Measurements from ENCODE around the gene RASAL1. TPM values are rescaled to one million over a fixed set of nuclear protein-coding genes. Genes with fewer than 3 reads are reported as not detected.
"Not testable (repeated sequence)": the region's sequence is repeated elsewhere in the genome, so short reads cannot be mapped to it uniquely, and the experiment has no call there.

Gene RASAL1
- total and polyA plus RNA-seq, 2 experiments from 2014 or later: not detected

DNA sequence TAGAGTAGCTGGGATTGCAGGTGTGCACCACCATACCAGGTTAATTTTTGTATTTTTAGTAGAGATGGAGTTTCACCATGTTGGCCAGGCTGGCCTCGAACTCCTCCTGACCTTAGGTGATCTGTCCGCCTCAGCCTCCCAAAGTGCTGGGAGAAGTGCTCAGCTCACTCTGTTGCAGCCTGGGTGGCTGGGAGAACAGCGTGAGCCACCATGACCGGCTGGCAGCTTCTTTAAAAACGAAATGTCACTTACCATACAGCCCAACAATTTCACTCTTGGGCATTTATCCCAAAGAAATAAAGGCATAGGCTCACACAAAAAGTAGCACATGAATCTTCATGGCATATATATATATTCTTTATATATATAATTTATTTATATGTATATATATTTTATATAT is 9.2 kb upstream of the RASAL1 start:
- H3K27me3 ChIP-seq (replicated peaks; ENCODE audit: insufficient read depth): peaks cover 9% of the 10 kb centered on the region
- H3K4me3 ChIP-seq: no peak overlapping the region
- H4K20me1 ChIP-seq (ENCODE audit: insufficient read depth): no peaks in the 10 kb centered on the region
- H3K36me3 ChIP-seq (ENCODE audit: low read depth): no peaks in the 10 kb centered on the region
- H3K4me2 ChIP-seq (ENCODE audit: unreplicated experiment): no peak overlapping the region
- H3K9ac ChIP-seq: no peak overlapping the region
- no peak for TF ChIP-seq EZH2phosphoT487 (IDR thresholded peaks at IDR 0.05; ENCODE audit: insufficient read depth, low read depth)
- TF ChIP-seq EZH2 (IDR thresholded peaks at IDR 0.05; ENCODE audit: insufficient read depth, poor library complexity, severe bottlenecking): no peak
- no peak for DNase-seq
- in situ Hi-C loops (cut with MboI): loop anchor here (10.0 kb wide), 1 partner anchor 100 kb away; no protein-coding TSS in a partner anchor
- no peaks in the 10 kb centered on the region for H3K9me3 ChIP-seq (ENCODE audit: low read depth)
- WGBS, 2 experiments (ENCODE audit: low coverage in 1 of 2, low lambda C conversion rate in 2 of 2, missing lambda C conversion rate in 2 of 2): 26 to 34% methylated on average over 5 of the region's 5 CpGs
- no peaks in the 10 kb centered on the region for H3K79me2 ChIP-seq (ENCODE audit: insufficient read depth)
- H3F3A ChIP-seq (ENCODE audit: insufficient read depth): no peaks in the 10 kb centered on the region
- H3K9me2 ChIP-seq (ENCODE audit: insufficient read depth): no peaks in the 10 kb centered on the region
- no peak overlapping the region for H3K27ac ChIP-seq
- H3K4me1 ChIP-seq (ENCODE audit: insufficient read depth): no peaks in the 10 kb centered on the region
- H2AFZ ChIP-seq: no peak overlapping the region

- in situ Hi-C loops (cut with MboI): loop anchor here (10.0 kb wide), 1 partner anchor 99 kb away; no protein-coding TSS in a partner anchor
- H4K20me1 ChIP-seq (ENCODE audit: insufficient read depth): no peaks in the 10 kb centered on the region
- H3K36me3 ChIP-seq (ENCODE audit: low read depth): no peaks in the 10 kb centered on the region
- no peaks in the 10 kb centered on the region for H3K9me3 ChIP-seq (ENCODE audit: low read depth)
- no peak overlapping the region for H3K9ac ChIP-seq
- H3F3A ChIP-seq (ENCODE audit: insufficient read depth): no peaks in the 10 kb centered on the region
- H3K9me2 ChIP-seq (ENCODE audit: insufficient read depth): no peaks in the 10 kb centered on the region
- 62 to 78% methylated on average over 8 of the region's 8 CpGs for WGBS, 2 experiments (ENCODE audit: low coverage in 1 of 2, low lambda C conversion rate in 2 of 2, missing lambda C conversion rate in 2 of 2)
- no peak overlapping the region for H3K4me3 ChIP-seq
- no peak for DNase-seq
- H3K27ac ChIP-seq: no peak overlapping the region
- H3K79me2 ChIP-seq (ENCODE audit: insufficient read depth): no peaks in the 10 kb centered on the region
- H3K27me3 ChIP-seq (replicated peaks; ENCODE audit: insufficient read depth): peaks cover 9% of the 10 kb centered on the region
- no peak overlapping the region for H3K4me2 ChIP-seq (ENCODE audit: unreplicated experiment)
- no peak overlapping the region for H2AFZ ChIP-seq
- no peak for TF ChIP-seq EZH2phosphoT487 (IDR thresholded peaks at IDR 0.05; ENCODE audit: insufficient read depth, low read depth)
- TF ChIP-seq EZH2 (IDR thresholded peaks at IDR 0.05; ENCODE audit: insufficient read depth, poor library complexity, severe bottlenecking): no peak
- no peaks in the 10 kb centered on the region for H3K4me1 ChIP-seq (ENCODE audit: insufficient read depth)
Observed at GRCh38 chr12:113143959-113144358, 8.4 kb upstream of the RASAL1 start.

GRCh38 chr12:113142886-113143332 is 7.3 kb upstream of the RASAL1 start:
- Histone ChIP-seq H3K4me2 (ENCODE audit: unreplicated experiment) (no peak overlapping the region), H3K9me3 (ENCODE audit: low read depth) (no peaks in the 10 kb centered on the region), H2AFZ (no peak overlapping the region), H3K36me3 (ENCODE audit: low read depth) (no peaks in the 10 kb centered on the region), H3K27me3 (replicated peaks; ENCODE audit: insufficient read depth) (peaks cover 7% of the 10 kb centered on the region; the same call in 1 of the 2 replicates), H3K9me2 (ENCODE audit: insufficient read depth) (no peaks in the 10 kb centered on the region), H4K20me1 (ENCODE audit: insufficient read depth) (no peaks in the 10 kb centered on the region), H3K9ac (no peak overlapping the region), H3K27ac (no peak overlapping the region), H3K4me1 (ENCODE audit: insufficient read depth) (no peaks in the 10 kb centered on the region), H3K79me2 (ENCODE audit: insufficient read depth) (no peaks in the 10 kb centered on the region), H3F3A (ENCODE audit: insufficient read depth) (no peaks in the 10 kb centered on the region), H3K4me3 (no peak overlapping the region)
- no peak for TF ChIP-seq EZH2 (IDR thresholded peaks at IDR 0.05; ENCODE audit: insufficient read depth, poor library complexity, severe bottlenecking)
- no peak for TF ChIP-seq EZH2phosphoT487 (IDR thresholded peaks at IDR 0.05; ENCODE audit: insufficient read depth, low read depth)
- 39 to 52% methylated on average over 5 of the region's 5 CpGs for WGBS, 2 experiments (ENCODE audit: low coverage in 1 of 2, low lambda C conversion rate in 2 of 2, missing lambda C conversion rate in 2 of 2)
- in situ Hi-C loops (cut with MboI): loop anchor here (10.0 kb wide), 1 partner anchor 98 kb away; no protein-coding TSS in a partner anchor
- DNase-seq: no peak

DNA sequence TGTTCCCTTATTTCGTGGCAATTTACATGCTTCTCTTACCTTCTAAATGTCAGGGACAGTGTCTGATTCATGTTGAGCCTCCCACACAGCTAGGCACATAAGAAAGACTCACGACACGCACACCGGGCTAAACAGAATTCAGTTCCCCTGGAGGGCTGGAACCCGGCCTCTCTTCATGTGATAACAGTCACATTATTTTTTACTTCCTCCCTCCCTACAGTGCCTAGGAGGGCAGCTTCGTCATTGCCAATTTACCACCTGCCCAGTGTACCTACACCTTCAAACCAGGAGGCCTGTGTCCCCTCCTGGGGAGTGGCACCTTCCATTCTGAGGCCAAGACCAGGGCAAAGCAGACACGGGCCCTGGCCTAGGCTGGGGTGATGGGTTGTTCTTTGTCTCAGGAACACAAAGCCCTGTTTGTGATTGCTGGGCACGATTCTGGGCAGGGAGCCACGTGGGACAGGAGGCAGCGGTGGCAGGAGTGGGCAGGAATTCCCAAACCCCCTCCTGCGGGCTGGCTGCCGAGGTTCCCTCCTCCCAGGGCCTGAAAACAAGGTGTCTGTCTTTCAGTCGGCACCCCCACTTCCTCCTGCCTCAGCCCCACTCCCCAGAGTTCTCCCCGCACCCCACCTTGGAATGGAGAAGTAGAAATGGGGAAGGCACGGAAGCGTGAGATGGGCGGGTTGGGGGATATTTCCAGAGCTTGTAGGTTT is 6.8 kb upstream of the RASAL1 start:
- Histone ChIP-seq H3K9ac (no peak overlapping the region), H3K36me3 (ENCODE audit: low read depth) (no peaks in the 10 kb centered on the region), H3F3A (ENCODE audit: insufficient read depth) (no peaks in the 10 kb centered on the region), H3K4me3 (no peak overlapping the region), H3K9me3 (ENCODE audit: low read depth) (no peaks in the 10 kb centered on the region), H3K27ac (no peak overlapping the region), H3K79me2 (ENCODE audit: insufficient read depth) (no peaks in the 10 kb centered on the region), H4K20me1 (ENCODE audit: insufficient read depth) (no peaks in the 10 kb centered on the region), H2AFZ (no peak overlapping the region), H3K4me1 (ENCODE audit: insufficient read depth) (no peaks in the 10 kb centered on the region), H3K4me2 (ENCODE audit: unreplicated experiment) (no peak overlapping the region), H3K9me2 (ENCODE audit: insufficient read depth) (no peaks in the 10 kb centered on the region), H3K27me3 (replicated peaks; ENCODE audit: insufficient read depth) (peaks cover 9% of the 10 kb centered on the region; the same call in 1 of the 2 replicates)
- no peak for TF ChIP-seq EZH2phosphoT487 (IDR thresholded peaks at IDR 0.05; ENCODE audit: insufficient read depth, low read depth)
- TF ChIP-seq EZH2 (IDR thresholded peaks at IDR 0.05; ENCODE audit: insufficient read depth, poor library complexity, severe bottlenecking): no peak
- in situ Hi-C loops (cut with MboI): loop anchor here (10.0 kb wide), 1 partner anchor 98 kb away; no protein-coding TSS in a partner anchor
- no peak for DNase-seq
- 59 to 60% methylated on average over 15 to 17 of the region's 17 CpGs for WGBS, 2 experiments (ENCODE audit: low coverage in 1 of 2, low lambda C conversion rate in 2 of 2, missing lambda C conversion rate in 2 of 2)

- 21 to 30% methylated on average over 3 of the region's 3 CpGs for WGBS, 2 experiments (ENCODE audit: low coverage in 1 of 2, low lambda C conversion rate in 2 of 2, missing lambda C conversion rate in 2 of 2)
- not testable (repeated sequence) for H3K79me2 ChIP-seq (ENCODE audit: insufficient read depth); H3K4me3 ChIP-seq; H3K27ac ChIP-seq; H3K4me1 ChIP-seq (ENCODE audit: insufficient read depth); H3K9ac ChIP-seq; H4K20me1 ChIP-seq (ENCODE audit: insufficient read depth); H3K4me2 ChIP-seq (ENCODE audit: unreplicated experiment); H2AFZ ChIP-seq; H3K36me3 ChIP-seq (ENCODE audit: low read depth); H3K9me3 ChIP-seq (ENCODE audit: low read depth); H3K9me2 ChIP-seq (ENCODE audit: insufficient read depth); DNase-seq; H3F3A ChIP-seq (ENCODE audit: insufficient read depth)
- peaks cover 13% of the 10 kb centered on the region for H3K27me3 ChIP-seq (replicated peaks; ENCODE audit: insufficient read depth)
- in situ Hi-C loops (cut with MboI): loop anchor here (10.0 kb wide), 1 partner anchor 97 kb away; no protein-coding TSS in a partner anchor
Observed at GRCh38 chr12:113141716-113142115, 6.2 kb upstream of the RASAL1 start.
